SH-SY5Y (cell line): ENCODE measurements around the gene SLX4IP.

Source experiments
- GATA2 ChIP-seq: IDR thresholded peaks from 2 replicates; pipeline ENCODE4 v1.6.1; 2011; ENCODE audit warnings: mild to moderate bottlenecking, low read depth, low read length
- GATA3 ChIP-seq: IDR thresholded peaks from 2 replicates; pipeline ENCODE4 v1.6.1; 2011; ENCODE audit warnings: low read depth, mild to moderate bottlenecking, low read length, moderate library complexity

DNA sequence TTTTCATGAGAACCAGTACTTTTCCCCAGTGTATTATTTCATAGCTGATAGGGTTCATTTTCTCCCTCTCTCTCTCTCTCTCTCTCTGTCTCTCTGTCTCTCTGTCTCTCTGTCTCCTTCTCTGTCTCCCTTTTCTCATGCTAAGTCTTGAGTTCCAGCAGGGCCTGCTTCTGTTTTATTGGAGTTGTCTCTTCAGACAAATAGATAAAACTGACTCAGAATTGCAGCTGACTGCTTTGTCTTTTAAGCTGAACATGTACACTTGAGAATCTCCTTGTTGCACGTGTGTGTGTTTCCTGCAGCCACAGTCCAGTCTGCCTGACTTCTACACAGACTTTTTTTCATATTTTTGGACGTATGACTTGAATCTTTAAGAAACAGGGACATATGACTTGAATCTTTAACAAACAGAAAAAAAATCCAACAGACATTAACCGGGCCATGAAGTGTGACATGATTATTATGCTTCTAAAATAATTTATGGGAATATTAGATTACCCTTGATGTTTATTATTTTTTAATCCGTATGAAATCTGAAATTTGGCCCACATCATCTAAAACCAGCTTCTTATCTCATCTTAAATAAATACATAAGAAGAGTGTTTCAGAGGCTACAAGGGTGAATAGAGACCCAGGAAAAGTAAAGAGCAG is 167.2 kb downstream of the SLX4IP start:
- TF ChIP-seq GATA3 = no peak
- no peak for TF ChIP-seq GATA2
